Mononuclear cell (primary cell): ENCODE data around the gene KLF9. TPM values are rescaled to one million over a fixed set of nuclear protein-coding genes. Genes with fewer than 3 reads are reported as not detected.
A peak's percentile ranks its signal among the peaks of the same experiment; 100 is the strongest.

ENCODE experiments used
- H3K27me3 ChIP-seq: 2 replicates; pipeline ENCODE4 v1.6.0; 2011; ENCODE audit warnings: low read length, control low read depth; ENCODE audit not compliant: insufficient read depth
- H3K4me1 ChIP-seq: 2 replicates; pipeline ENCODE4 v1.5.1; 2011; ENCODE audit warnings: mild to moderate bottlenecking, low read length, control low read depth; ENCODE audit not compliant: insufficient read depth
- H3K4me3 ChIP-seq: 2 replicates; pipeline ENCODE4 v1.5.1; 2011; ENCODE audit warnings: mild to moderate bottlenecking, low read length, moderate library complexity
- H3K9me3 ChIP-seq: 2 replicates; pipeline ENCODE4 v1.5.1; 2011; ENCODE audit warnings: low read depth, mild to moderate bottlenecking, control low read depth, low read length
- total RNA-seq: library from RNA; depleted of rRNA; stranded (reverse); fragments of >200 nt; gene quantifications from one replicate; pipeline ENCODE4 v1.2.3, GENCODE V29; 2012

Gene KLF9
- 118 TPM for total RNA-seq

- no peaks in the 10 kb centered on the region for H3K27me3 ChIP-seq
- peaks cover 51% of the 10 kb centered on the region for H3K4me1 ChIP-seq
- no peaks in the 10 kb centered on the region for H3K9me3 ChIP-seq
- H3K4me3 ChIP-seq, result peak within 1 kb of the TSS; percentile 89
Measured at GRCh38 chr9:70413799-70414775, at the start of gene KLF9. Gene KLF9, minus strand, starts transcription at chr9:70414657. Its CDS starts 1,294 bp downstream, at chr9:70413363.

- no peak overlapping the region for H3K4me3 ChIP-seq
- H3K4me1 ChIP-seq, result peaks cover 4% of the 10 kb centered on the region
- no peaks in the 10 kb centered on the region for H3K27me3 ChIP-seq
- H3K9me3 ChIP-seq, result no peaks in the 10 kb centered on the region
Measured at GRCh38 chr9:70463877-70464276, 49.4 kb upstream of the KLF9 start.

GRCh38 chr9:70462300-70462699 lies 47.8 kb upstream of the KLF9 start:
- H3K4me1 ChIP-seq, result no peaks in the 10 kb centered on the region
- H3K27me3 ChIP-seq, result no peaks in the 10 kb centered on the region
- H3K4me3 ChIP-seq, result no peak overlapping the region
- H3K9me3 ChIP-seq, result no peaks in the 10 kb centered on the region

- Histone ChIP-seq H3K4me3 (no peak overlapping the region), H3K27me3 (no peaks in the 10 kb centered on the region), H3K9me3 (no peaks in the 10 kb centered on the region), H3K4me1 (no peaks in the 10 kb centered on the region)
Measured at GRCh38 chr9:70457235-70457634, 42.8 kb upstream of the KLF9 start.

GRCh38 chr9:70455993-70456704 lies 41.7 kb upstream of the KLF9 start:
- H3K27me3 ChIP-seq, result no peaks in the 10 kb centered on the region
- no peaks in the 10 kb centered on the region for H3K9me3 ChIP-seq
- no peaks in the 10 kb centered on the region for H3K4me1 ChIP-seq

GRCh38 chr9:70452365-70452764 lies 37.9 kb upstream of the KLF9 start:
- Histone ChIP-seq H3K4me3 (no peak overlapping the region), H3K4me1 (no peaks in the 10 kb centered on the region), H3K9me3 (no peaks in the 10 kb centered on the region), H3K27me3 (no peaks in the 10 kb centered on the region)

More at GRCh38 chr9:70455993-70456704, 41.7 kb upstream of the KLF9 start:
- no peak overlapping the region for H3K4me3 ChIP-seq

- Histone ChIP-seq H3K9me3 (no peaks in the 10 kb centered on the region), H3K4me1 (no peaks in the 10 kb centered on the region), H3K27me3 (no peaks in the 10 kb centered on the region), H3K4me3 (no peak overlapping the region)
Measured at GRCh38 chr9:70451765-70452164, 37.3 kb upstream of the KLF9 start.

- no peaks in the 10 kb centered on the region for H3K4me1 ChIP-seq
- H3K4me3 ChIP-seq, result no peak overlapping the region
- H3K27me3 ChIP-seq, result no peaks in the 10 kb centered on the region
- H3K9me3 ChIP-seq, result no peaks in the 10 kb centered on the region
Measured at GRCh38 chr9:70450738-70451137, 36.3 kb upstream of the KLF9 start.

- no peaks in the 10 kb centered on the region for H3K4me1 ChIP-seq
- no peak overlapping the region for H3K4me3 ChIP-seq
Measured at GRCh38 chr9:70449461-70449860, 35.0 kb upstream of the KLF9 start.

GRCh38 chr9:70448919-70449318 lies 34.5 kb upstream of the KLF9 start:
- no peaks in the 10 kb centered on the region for H3K4me1 ChIP-seq
- H3K4me3 ChIP-seq, result no peak overlapping the region
- no peaks in the 10 kb centered on the region for H3K9me3 ChIP-seq
- H3K27me3 ChIP-seq, result no peaks in the 10 kb centered on the region

More at GRCh38 chr9:70449461-70449860, 35.0 kb upstream of the KLF9 start:
- Histone ChIP-seq H3K9me3 (no peaks in the 10 kb centered on the region), H3K27me3 (no peaks in the 10 kb centered on the region)

GRCh38 chr9:70444904-70445303 lies 30.4 kb upstream of the KLF9 start:
- no peaks in the 10 kb centered on the region for H3K27me3 ChIP-seq
- no peaks in the 10 kb centered on the region for H3K9me3 ChIP-seq
- no peak overlapping the region for H3K4me3 ChIP-seq
- H3K4me1 ChIP-seq, result no peaks in the 10 kb centered on the region

- peaks cover 9% of the 10 kb centered on the region for H3K4me1 ChIP-seq
- no peaks in the 10 kb centered on the region for H3K9me3 ChIP-seq
- H3K4me3 ChIP-seq, result no peak overlapping the region
- H3K27me3 ChIP-seq, result no peaks in the 10 kb centered on the region
Measured at GRCh38 chr9:70442328-70442848, 27.9 kb upstream of the KLF9 start.

GRCh38 chr9:70441622-70442021 lies 27.2 kb upstream of the KLF9 start:
- Histone ChIP-seq H3K27me3 (no peaks in the 10 kb centered on the region), H3K9me3 (no peaks in the 10 kb centered on the region), H3K4me1 (peaks cover 9% of the 10 kb centered on the region), H3K4me3 (no peak overlapping the region)

GRCh38 chr9:70439991-70440706 lies 25.7 kb upstream of the KLF9 start:
- Histone ChIP-seq H3K9me3 (no peaks in the 10 kb centered on the region), H3K4me3 (no peak overlapping the region), H3K4me1 (peaks cover 9% of the 10 kb centered on the region), H3K27me3 (no peaks in the 10 kb centered on the region)
